ENCODE results near the gene PPP2R3B.
"Not testable (repeated sequence)": the region's sequence is repeated elsewhere in the genome, so short reads cannot be mapped to it uniquely, and the experiment has no call there.

Gene PPP2R3B

DNA sequence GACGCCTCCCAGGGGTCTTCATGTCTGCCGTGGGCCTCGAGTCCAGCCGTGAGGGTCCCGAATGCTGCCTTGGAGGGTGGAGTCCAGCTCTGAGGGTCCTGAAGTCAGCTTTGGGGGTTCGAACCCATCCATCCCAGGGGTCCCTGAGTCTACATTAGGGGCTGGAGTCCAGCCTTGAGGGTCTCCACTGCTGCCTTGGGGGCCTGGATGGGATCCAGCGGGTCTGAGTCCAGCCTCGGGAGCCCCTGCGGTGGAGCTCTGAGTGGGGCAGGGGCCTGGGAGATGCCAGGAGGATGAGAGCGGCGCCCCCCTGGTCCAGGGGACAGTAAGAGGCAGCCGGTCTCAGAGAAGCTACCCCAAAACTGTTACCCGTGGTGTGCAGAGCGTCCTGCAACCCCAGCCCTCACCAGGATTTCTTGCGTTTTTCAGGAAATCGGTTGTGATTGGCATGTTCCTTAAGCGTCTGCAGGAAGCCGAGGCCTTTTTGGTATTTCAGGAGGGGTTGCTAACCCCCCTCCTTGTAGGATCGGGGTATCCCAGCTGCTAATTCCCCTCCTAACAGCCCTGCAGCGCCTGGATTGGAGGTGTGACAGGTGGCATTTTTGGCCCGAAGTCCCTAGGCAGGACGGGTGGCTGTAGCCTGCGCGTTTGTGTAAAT lies 66.5 kb downstream of the PPP2R3B start:
- DNase-seq (ENCODE audit: low read depth in 2 of 2, low spot score in 1 of 2), result no peak

DNA sequence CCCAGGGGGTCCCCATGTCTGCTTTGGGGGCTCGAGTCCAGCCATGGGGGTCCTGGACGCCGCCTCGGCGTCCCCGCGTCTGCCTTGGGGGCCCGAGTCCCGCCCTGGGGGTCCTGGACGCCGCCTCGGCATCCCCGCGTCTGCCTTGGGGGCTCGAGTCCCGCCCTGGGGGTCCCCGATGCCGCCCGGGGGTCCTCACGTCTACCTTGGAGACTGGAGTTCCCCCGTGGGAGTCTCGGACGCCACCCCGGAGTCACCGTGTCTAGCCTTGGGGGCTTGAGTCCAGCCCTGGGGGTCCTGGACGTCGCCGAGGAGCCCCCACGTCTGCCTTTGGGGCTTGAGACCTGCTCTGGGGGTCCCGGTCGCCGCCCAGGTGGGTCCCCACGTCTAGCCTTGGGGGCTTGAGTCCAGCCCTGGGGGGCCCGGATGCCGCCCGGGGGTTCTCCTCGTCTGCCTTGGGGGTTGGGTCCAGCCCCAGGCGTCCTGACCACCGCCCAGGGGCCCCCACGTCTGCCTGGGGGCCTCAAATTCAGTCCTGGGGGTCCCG lies 67.1 kb downstream of the PPP2R3B start:
- no peak for DNase-seq (ENCODE audit: low read depth in 2 of 2, low spot score in 1 of 2)

DNA sequence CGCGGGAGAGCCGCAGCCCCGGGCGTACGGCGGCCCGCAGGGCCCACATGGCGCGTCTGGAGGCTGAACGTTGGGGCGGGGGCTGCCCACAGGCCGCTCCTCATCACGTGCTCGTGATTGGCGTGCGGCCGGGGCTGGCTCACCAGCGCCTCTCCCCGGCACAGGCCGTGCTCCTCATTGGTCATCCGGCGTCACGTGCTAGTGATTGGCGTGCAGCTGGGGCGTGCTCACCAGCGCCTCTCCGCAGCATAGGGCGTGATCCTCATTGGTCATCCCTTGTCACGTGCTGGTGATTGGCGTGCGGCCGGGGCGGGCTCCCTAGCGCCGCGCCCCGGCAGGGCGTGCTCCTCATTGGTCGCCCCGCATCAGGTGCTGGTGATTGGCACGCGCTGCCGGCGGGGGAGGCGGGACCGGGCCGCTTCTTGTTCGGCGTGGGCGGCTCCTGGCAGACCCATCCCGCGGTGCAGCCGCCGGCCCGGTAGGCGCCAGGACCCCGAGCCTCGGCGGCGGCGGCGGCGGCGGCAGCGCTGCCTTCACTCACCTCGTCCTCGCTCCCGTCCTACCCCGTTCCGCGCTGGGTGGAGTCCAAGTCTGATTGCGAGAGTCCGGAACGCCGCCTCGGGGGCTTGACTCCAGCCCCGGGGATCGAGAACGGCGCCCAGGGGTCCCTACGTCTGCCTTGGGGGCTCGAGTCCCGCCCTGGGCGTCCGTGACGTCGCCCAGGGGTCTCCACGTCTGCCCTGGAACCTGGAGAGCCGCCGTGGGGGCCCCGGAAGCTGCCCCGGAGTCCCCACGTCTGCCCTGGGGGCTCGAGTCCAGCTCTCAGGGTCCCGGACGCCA lies 67.7 kb downstream of the PPP2R3B start, which contains the start of gene GTPBP6:
Gene GTPBP6, minus strand, starts transcription at position 58 of the 840 bp plus-strand sequence. Its CDS starts 9 bp downstream, at position 49.
- DNase-seq (ENCODE audit: low read depth in 2 of 2, low spot score in 1 of 2), result peak; percentile 91 to 99

DNA sequence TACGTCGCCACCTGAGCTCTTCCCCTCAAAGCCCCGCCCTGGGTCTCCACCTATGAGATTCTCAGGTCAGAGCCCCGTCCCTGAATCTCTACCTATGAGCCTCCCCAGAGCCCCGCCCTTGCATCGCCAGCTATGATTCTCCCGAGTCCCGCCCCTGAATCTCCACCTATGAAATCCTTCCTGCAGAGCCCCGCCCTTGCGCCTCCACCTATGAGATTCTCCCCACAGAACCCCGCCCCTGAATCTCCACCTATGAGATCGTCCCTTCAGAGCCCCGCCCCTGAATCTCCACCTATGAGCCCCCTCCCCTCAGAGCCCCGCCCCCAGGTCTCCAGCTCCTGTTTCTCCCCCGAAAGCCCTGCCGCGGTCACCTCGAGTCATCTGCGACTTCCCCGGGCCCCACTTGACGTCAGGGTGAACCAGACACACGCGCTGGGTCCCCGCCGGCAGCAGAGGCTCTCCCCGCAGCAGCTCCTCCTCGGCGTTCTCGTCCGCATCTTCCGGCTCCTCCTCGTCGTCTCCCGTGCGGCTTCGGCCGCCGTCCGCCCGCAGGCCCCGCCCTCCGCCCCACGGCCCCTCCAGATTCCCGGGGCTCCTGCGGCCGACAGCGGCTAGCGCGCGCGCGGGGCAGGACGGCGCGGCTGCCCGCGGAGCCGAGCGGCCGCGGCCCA lies 68.5 kb downstream of the PPP2R3B start:
- peak; percentile 91 to 93 for DNase-seq (ENCODE audit: low read depth in 2 of 2, low spot score in 1 of 2)

DNA sequence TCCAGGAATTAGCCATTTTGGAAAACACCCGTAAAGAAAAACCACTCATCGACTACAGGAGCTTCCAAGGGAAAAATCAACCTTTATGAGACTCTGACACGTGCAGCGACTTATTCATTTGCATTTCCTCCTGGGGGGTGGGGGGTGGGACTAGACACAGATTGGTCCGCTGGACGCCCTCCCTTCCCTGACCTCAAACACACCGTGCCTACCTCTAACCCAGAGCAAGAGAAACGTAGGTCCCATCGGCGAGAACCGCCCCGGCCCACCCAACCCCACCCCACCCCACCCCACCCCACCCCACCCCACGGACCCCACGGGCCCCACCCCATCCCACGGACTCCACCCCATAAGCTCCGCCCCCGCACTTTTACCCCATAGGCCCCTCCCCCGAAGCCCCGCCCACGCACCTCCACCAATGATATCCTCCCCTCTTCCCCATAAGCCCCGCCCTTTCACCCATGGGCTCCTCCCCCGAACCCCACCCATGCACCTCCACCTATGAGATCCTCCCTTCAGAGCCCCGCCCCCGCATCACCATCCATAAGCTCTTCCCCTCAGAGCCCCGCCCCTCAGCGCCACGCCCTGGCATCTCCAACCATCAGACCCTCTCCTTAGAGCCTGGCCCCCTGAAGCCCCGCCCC lies 69.2 kb downstream of the PPP2R3B start:
- DNase-seq (ENCODE audit: low read depth in 2 of 2, low spot score in 1 of 2), result no peak

DNA sequence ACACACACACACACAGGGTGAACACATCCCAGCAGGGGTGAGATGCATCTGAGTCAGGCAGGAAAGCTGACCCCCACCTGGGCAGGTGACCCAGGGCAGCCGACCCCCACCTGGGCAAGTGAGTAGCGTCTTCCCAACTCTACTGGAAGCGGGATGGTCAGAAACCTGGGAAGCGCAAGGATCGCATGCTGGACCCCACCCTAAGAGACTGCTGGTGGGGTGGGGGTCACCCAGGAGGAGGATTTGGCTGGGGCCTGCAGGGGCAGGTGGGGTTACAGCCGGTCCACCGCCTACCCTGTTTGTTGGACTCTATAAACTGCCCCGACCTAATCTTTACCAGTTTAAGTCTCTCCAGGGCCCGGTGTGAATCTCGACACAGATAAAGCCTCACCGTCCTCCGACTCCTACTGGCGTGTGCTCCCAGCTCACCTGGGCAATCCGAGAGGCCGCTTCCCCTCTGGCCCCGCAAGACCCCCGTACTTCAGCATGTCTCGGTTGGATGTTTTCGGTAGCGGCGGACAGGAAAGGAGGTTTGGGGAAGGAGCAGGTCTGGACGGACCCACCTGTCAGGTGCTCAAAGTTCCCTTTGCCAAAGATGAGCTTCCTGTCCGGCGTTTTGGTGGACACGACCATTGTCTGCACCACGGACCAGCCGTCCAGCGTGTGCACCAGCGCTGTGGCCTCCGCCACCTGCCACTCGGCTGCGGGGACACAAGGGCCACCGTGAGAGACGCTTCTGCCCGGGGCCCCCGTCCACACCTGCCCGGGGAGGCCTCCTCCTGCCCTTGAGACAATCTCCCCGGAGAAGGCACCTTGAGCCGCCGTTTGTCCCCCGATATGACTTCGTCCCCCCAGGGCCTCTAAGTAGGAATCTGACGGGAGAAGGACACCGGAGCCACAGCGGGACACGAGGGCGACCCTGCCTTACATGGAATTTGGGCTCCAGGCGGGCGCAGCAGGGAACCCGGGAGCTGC lies 70.1 kb downstream of the PPP2R3B start:
- no peak for DNase-seq (ENCODE audit: low read depth in 2 of 2, low spot score in 1 of 2)

DNA sequence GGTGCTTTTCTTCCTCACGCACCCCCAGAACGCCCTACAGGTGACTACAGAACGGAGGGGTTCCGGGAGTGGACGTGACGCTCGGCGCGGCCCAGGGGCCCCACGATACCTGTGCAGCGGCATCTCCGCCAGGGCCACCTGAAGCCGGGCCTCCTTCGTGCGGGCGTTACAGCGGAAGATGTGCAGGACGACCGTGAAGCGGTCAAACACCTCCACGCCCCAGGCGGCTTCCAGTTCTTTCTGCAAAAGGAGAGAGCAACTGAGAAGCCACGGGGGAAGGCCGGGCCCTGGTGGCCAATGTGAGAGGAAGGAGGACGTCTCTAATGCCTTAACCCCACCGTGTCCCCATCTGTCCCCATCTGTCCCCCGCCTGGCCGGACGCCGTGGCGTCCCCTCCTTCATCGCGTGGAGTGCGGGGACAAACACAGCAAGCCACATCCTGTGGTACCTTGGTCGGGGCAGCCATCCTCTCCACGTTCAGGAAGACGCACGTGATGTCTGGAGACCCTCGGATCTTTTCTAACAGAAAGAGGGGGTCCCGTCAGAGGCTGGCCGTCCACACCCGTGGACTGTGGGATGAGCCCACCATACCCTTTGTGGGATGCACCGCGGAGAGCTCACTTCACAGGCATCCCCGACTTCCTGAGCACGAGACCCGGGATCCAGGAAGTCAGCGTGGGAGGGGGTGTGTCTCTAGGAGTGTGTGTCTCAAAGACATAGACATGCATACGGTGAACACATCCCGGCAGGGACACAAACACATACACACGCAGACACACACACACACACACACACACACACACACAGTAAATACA lies 71.7 kb downstream of the PPP2R3B start:
- DNase-seq (ENCODE audit: low read depth in 2 of 2, low spot score in 1 of 2), result no peak

DNA sequence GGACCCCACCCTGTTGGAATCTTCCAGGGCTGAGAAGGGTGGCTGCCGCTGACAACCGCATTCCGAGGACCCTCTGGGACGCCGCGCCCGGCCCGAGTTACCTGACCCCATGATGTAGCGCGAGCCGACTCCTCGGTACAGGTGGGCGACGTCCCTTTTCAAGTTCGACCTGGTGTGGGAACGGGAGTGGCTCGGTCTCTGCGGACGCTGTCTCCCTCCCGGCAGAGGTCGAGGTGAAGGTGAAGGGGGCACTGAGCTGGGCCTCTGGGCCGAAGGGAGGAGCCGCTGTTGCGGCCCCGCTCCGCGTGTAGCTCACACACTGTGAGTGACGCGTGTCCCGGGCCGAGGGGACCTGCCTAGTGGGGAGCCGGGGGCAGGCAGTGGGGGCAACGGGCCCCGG lies 72.7 kb downstream of the PPP2R3B start:
- no peak for DNase-seq (ENCODE audit: low read depth in 2 of 2, low spot score in 1 of 2)

DNA sequence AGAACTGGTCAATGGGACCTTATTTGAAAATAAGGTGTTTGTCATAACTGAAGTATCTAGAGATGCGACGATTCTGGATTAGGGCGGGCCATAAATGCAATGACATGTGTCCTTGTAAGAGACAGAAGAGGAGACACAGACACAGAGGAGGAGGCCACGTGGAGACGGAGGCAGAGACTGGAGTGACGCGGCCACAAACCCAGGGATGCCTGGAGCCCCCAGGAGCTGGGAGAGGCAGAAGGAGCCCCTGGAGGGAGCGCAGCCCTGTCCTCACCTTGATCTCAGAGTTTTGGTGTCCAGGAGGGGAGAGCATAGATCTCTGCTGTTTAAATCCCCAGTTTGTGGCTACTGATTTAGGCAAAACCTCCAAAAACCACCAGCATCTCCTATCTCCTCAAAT lies 73.2 kb downstream of the PPP2R3B start:
- no peak for DNase-seq (ENCODE audit: low read depth in 2 of 2, low spot score in 1 of 2)

DNA sequence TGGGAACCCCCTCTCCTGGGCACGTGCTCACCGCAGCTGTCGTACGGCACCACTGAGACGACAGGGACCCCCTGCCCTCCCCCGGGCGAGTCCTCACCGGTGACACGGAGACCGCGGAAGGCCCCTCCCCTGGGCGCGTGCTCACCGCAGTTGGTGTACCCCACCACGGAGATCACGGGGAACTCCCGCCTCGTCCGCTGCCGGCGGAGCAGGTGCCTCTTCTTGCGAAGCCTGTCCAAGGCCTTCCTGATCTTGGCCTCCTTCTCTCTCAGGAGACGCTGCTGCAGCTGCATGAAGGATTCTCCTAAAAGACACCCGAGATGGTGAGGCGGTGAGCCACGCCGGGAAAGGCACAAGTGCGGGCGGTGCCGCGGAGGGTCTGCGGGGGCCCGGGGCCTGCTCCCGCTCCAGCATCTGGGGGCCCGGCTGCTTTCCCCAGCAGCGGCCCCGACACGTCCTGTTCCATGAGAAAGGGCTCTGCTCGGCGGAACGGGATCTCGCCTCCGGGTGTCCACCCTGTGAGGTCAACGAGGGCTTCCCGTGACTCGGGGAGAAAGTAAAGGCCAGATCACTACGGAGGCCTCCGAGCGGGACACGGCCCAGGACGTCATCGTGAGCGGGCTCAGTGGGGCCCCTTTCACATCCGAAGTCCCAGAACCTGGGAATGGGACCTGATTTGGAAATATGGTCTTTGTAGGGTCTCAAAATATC lies 73.9 kb downstream of the PPP2R3B start:
- DNase-seq (ENCODE audit: low read depth in 2 of 2, low spot score in 1 of 2), result no peak

DNA sequence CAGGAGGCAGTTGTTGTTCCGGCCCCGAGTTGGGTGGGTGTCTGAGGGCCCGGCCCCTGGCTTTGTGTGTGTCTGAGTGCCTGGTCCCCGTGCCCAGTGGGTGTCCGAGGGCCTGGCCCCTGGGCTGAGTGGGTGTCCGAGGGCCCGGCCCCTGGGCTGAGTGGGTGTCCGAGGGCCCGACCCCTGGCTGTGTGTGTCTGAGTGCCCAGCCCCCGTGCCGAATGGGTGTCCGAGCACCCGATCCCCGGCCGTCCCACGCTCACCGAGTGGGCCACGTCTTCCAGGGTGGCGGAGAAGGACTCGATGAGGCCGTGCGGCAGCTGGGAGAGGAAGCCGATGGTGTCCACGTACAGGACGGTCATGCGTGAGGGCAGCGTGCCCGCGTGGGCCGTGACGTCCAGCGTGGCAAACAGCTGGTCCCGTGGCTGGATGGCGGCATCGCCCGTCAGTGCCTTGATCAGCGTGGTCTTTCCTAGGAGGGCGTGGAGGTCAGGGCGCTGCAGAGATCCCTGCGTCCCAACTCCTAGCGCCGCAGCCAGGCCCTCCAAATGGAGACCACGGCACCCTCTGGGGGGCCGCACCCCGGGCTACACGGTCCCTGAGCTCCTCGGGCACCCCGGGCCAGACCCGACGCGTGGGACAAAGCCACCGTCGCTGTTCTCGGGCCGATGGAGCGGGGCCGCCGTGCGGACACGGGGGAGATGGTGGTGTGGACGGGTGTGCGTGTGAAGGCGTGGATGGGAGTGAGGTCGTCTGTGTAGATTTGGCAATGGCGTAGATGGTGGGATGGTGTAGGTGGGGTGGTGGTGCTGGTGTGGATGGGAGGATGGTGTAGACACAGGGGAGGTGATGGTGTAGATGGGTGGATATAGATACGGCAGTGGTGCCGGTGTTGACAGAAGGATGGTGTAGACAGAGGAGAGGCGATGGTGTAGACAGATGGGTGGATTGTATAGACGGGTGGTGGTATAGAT lies 75.3 kb downstream of the PPP2R3B start:
- no peak for DNase-seq (ENCODE audit: low read depth in 2 of 2, low spot score in 1 of 2)

DNA sequence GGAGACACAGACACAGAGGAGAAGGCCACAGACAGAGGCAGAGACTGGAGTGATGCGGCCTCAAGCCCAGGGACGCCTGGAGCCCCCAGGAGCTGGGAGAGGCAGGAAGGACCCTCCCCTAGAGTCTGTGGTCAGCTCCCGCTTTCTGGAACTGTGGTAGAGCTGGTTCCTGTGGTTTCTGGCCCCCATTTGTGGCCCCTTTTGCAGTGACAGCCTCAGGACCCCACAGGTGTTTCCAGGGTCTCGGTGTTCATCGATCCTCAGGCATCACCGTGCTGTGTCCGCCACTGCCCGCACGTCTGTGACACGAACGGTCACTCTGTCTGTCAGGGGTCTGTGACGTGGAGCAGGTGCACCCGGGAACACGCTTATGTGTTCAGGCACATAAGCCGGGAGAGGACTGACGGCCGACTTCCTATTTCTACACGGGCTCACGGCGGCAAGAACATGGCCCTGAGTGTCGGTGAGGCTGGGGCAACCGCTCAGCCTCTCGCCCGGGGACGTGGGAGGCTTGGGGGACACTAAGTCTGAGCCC lies 76.0 kb downstream of the PPP2R3B start:
- no peak for DNase-seq (ENCODE audit: low read depth in 2 of 2, low spot score in 1 of 2)

DNA sequence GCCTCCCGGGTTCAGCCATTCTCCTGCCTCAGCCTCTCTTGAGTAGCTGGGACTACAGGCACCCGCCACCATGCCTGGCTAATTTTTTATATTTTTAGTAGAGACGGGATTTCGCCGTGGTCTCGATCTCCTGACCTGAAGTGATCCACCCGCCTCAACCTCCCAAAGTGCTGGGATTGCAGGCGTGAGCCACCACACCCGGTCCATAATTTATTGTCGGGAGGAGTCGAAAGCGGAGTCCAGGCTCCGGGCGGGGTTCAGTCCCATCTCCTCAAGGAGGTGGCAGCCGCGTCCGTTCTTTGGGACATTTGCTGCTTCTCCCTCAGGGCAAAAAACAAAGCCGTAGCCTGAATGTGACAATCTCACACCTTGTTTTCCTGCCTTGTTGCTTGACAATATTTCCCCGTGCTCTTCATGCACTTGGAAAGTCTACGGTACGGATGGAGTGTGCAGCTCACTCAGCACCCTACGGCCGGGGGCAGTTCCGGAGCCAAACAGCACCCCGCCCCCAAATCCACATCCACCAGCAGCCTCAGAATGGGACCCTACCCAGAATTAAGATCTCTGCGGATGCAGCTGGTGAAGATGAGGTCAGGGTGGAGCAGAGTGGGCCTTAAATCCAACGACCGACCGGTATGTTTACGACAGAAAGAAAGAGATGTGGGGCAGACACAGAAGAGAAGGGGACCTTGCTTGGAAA lies 77.7 kb downstream of the PPP2R3B start:
- DNase-seq (ENCODE audit: low read depth in 2 of 2, low spot score in 1 of 2), result no peak

DNA sequence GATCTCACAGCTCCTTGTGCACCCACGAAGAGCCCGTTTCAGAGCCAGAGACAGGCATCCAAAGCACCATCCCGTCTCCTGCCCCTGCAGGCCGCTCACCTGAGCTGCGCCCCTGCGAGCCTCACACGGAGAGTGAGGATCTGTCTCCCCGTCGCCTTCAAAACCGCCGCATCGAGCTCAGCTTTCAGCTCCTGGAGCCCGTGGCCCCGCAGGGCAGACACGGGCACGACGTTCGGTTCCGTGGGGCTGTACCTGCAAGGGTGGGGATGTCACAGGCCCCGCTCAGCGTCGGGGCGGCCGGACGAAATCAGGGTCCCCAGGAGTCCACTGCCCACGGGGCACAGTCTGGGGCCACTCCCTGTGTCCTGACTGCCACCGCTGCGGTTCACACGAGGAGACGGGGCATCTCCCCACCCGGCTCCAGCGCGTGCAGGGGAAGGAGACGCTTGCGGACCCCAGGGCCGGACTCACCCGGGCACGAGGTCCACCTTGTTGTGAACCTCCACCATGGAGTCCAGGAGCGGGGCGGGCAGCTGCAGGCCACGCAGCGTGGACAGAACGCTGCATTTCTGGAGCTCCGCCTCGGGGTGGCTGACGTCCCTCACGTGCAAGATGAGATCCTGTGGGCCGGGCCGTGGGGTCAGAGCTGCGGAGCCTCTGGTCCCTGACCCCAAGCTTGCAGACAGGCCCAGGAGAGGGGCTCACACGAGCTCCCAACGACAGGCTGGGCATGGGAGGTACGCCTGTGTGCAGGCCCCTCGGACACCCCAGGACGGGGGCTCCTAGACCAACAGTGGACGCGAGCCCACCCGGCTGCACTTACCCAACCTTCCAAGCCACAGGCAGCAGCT lies 79.2 kb downstream of the PPP2R3B start:
- DNase-seq (ENCODE audit: low read depth in 2 of 2, low spot score in 1 of 2), result no peak

DNA sequence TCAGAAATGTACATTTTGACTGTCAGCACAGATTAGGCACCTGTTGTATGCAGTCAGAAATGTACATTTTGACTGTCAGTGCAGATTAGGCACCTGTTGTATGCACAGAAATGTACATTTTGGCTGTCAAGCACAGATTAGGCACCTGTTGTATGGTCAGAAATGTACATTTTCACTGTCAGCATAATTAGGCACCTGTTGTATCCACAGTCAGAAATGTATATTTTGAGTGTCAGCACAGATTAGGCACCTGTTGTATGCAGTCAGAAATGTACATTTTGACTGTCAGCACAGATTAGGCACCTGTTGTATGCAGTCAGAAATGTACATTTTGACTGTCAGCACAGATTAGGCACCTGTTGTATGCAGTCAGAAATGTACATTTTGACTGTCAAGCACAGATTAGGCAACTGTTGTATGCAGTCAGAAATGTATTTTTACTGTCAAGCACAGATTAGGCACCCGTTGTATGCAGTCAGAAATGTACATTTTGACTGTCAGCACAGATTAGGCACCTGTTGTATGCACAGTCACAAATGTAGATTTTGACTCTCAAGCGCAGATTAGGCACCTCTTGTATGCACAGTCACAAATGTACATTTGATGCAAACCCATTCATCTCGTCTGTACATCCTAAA lies 80.0 kb downstream of the PPP2R3B start:
- DNase-seq (ENCODE audit: low read depth in 2 of 2, low spot score in 1 of 2), result not testable (repeated sequence)
